Choroid plexus epithelial cell (primary cell): ENCODE results near the gene TSPAN32.
"Not testable (repeated sequence)": the region's sequence is repeated elsewhere in the genome, so short reads cannot be mapped to it uniquely, and the experiment has no call there.

ENCODE experiments used
- DNase-seq: peaks from one replicate; pipeline ENCODE4 v3.0.0-alpha.2; 2010; ENCODE audit warnings: low read depth
- H3K4me3 ChIP-seq: 2 replicates; pipeline ENCODE4 v1.5.1; 2011; ENCODE audit warnings: low read depth, mild to moderate bottlenecking, control low read depth, low read length, moderate library complexity
- CTCF ChIP-seq: conservative IDR thresholded peaks from 2 replicates; pipeline ENCODE4 v1.5.1; 2011; ENCODE audit warnings: low read depth, mild to moderate bottlenecking, control low read depth, inconsistent platforms, low read length, moderate library complexity

The TSPAN32 gene

GRCh38 chr11:2362414-2362813 lies 60.6 kb downstream of the TSPAN32 start:
- H3K4me3 ChIP-seq: no peak overlapping the region
- DNase-seq: no peak
- no peak for TF ChIP-seq CTCF

GRCh38 chr11:2363130-2363529 lies 61.3 kb downstream of the TSPAN32 start:
- DNase-seq: no peak
- no peak for TF ChIP-seq CTCF
- H3K4me3 ChIP-seq: no peak overlapping the region

GRCh38 chr11:2363577-2364370 lies 62.0 kb downstream of the TSPAN32 start:
- no peak overlapping the region for H3K4me3 ChIP-seq
- no peak for TF ChIP-seq CTCF
- DNase-seq: no peak

GRCh38 chr11:2364386-2364785 lies 62.6 kb downstream of the TSPAN32 start:
- H3K4me3 ChIP-seq, DNase-seq: not testable (repeated sequence)

- DNase-seq: no peak
- no peak for TF ChIP-seq CTCF
- H3K4me3 ChIP-seq: no peak overlapping the region
Observed at GRCh38 chr11:2365571-2366210, 63.9 kb downstream of the TSPAN32 start.

- no peak overlapping the region for H3K4me3 ChIP-seq
- TF ChIP-seq CTCF: no peak
- no peak for DNase-seq
Observed at GRCh38 chr11:2366276-2366675, 64.5 kb downstream of the TSPAN32 start.

- no peak overlapping the region for H3K4me3 ChIP-seq
- DNase-seq: no peak
- TF ChIP-seq CTCF: no peak
Observed at GRCh38 chr11:2366733-2367132, 64.9 kb downstream of the TSPAN32 start.
